Measurements from ENCODE around the gene LINGO3.

LINGO3 gene

DNA sequence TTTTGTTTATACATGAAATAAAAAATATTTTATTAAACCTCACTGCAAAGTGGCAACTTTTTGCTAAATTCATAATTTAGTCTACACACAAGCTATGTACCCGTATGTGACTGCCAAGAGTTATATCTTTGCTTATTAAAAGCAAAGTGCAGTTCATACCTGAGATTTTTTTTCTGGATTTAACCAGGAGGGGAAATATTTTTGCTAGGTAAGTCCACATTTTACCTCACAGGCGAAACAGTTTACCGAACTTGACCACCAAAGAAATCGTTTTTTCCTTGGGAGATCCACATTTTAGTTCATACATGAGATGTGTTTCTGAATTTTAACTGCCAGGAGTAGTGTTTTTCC lies 39.5 kb downstream of the LINGO3 start:
- TF ChIP-seq, protein P1, sequence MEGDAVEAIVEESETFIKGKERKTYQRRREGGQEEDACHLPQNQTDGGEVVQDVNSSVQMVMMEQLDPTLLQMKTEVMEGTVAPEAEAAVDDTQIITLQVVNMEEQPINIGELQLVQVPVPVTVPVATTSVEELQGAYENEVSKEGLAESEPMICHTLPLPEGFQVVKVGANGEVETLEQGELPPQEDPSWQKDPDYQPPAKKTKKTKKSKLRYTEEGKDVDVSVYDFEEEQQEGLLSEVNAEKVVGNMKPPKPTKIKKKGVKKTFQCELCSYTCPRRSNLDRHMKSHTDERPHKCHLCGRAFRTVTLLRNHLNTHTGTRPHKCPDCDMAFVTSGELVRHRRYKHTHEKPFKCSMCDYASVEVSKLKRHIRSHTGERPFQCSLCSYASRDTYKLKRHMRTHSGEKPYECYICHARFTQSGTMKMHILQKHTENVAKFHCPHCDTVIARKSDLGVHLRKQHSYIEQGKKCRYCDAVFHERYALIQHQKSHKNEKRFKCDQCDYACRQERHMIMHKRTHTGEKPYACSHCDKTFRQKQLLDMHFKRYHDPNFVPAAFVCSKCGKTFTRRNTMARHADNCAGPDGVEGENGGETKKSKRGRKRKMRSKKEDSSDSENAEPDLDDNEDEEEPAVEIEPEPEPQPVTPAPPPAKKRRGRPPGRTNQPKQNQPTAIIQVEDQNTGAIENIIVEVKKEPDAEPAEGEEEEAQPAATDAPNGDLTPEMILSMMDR (conservative IDR thresholded peaks at IDR 0.05; ENCODE audit: low read depth, low read length) = no peak
- DNase-seq (ENCODE audit: low read depth) = no peak
- no peak overlapping the region for H3K4me3 ChIP-seq (ENCODE audit: low read depth, low read length)

DNA sequence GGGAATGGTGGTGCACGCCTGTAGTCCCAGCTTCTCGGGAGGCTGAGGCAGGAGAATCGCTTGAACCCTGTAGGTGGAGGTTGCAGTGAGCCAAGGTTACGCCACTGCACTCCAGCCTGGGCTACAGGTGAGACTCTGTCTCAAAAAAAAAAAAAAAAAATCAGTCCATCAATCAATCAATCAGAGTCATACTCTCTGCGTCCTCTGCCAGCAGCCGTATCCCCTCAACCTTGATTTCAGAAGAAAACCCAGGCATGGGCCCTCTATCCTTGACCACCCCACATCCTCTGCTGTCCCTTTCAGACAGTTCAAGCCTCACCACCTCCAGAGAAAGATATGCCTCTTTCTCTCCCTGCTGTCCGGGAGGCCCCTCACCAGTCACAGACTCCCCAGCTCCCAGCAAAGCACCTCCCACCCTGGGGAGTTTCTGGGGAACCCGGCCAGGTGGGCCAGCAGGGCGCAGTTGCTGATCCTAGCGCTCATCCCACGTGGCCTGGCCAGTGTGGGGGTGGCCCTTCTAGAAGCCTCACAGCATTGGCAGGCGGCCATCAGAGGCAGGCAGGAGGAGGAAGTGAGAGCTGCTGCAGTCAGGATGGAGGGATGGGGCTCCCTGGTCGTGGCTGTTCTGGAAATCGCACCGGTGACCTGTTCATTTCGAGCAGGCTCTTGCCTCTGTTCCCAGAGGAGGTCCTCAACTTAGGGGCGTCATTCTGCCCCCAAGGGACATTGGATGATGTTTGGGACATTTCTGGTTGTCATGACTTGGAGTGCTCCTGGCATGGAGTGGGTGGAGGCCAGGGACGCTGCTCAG lies 41.6 kb downstream of the LINGO3 start:
- peak; percentile 87 for DNase-seq (ENCODE audit: low read depth)
- TF ChIP-seq, protein P1 (conservative IDR thresholded peaks at IDR 0.05; ENCODE audit: low read depth, low read length) = no peak
- peak overlapping the region; percentile 17 for H3K4me3 ChIP-seq (ENCODE audit: low read depth, low read length)

DNA sequence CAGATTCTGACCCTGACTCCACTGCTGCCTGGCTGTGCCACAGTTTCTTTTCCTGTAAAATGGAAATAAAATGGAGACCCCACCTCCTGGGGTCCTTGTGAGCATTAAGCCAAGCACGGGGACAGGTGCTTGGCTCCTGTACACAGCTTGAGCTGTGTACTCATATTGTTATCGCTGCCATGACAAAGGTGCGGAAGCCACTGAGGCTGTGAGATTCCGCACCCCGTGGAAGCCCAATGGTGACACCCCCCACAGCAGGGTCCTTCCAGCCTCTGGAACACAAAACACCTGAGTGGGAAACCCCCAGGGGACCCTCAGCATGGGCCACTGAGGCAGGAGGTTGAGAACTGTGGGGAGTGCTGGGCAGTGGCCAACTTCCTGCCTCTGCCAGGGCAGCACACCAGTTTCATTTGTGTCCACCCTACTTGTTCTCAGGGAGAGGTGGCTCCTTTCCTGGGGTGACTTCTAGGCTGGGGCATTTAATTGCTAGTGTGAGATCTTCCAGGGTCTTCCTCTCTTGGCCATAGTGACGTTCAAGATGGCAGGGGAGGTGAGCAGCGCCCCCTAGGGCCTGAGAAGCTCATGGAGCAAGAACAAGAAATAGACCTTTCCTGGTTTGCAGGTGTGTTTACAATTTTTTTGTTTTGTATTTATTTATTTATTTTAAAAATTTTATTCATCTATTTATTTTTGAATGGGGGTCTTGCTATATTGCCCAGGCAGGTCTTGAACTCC lies 46.3 kb downstream of the LINGO3 start:
- DNase-seq (ENCODE audit: low read depth) = peak; percentile 46
- TF ChIP-seq, protein P1 (conservative IDR thresholded peaks at IDR 0.05; ENCODE audit: low read depth, low read length) = peak; percentile 76
- no peak overlapping the region for H3K4me3 ChIP-seq (ENCODE audit: low read depth, low read length)

DNA sequence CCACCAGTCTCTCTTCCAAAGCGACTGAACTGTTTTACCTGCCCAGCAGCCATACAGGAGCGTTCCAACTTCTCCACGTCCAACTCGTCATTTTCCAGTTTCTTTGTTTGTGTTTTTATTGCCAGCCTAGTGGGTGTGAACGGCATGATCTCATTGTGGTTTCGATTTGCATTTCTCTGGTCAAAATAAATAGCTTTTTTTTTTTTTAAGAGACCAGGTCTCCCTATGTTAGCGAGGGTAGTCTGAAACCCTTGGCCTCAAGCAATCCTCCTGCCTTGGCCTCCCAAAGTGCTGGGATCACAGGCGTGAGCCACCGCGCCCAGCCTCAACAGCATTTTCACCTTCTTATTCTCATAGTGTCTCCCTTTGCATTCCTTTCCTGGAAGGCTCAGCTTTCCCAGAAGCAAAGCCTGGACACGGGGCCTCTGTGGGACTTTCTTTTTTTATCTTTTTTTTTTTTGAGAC lies 47.6 kb downstream of the LINGO3 start:
- H3K4me3 ChIP-seq (ENCODE audit: low read depth, low read length) = no peak overlapping the region
- TF ChIP-seq, protein P1 (conservative IDR thresholded peaks at IDR 0.05; ENCODE audit: low read depth, low read length) = no peak
- DNase-seq (ENCODE audit: low read depth) = no peak

DNA sequence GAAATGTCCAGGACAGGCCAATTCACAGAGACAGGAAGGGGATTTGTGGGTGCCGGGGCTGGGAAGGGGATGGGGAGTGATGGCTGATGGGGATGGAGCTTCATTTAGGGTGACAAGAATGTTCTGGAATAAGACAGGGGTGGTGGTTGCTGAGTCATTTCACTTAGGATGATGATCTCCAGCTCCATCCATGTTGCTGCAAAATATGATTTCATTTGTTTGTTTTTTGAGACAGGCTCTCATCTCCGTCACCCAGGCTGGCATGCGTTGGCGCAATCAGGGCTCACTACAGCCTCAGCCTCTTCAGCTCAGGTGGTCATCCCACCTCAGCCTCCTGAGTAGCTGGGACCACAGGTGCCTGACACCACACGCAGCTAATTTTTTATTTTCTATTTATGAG lies 48.6 kb downstream of the LINGO3 start:
- no peak overlapping the region for H3K4me3 ChIP-seq (ENCODE audit: low read depth, low read length)
- DNase-seq (ENCODE audit: low read depth) = no peak
- TF ChIP-seq, protein P1 (conservative IDR thresholded peaks at IDR 0.05; ENCODE audit: low read depth, low read length) = no peak
